Neural progenitor cell (in vitro differentiated cells): ENCODE measurements around the gene FAM219B. TPM values are rescaled to one million over a fixed set of nuclear protein-coding genes. Genes with fewer than 3 reads are reported as not detected.

Experiments used
- DNase-seq: peaks from one replicate; pipeline ENCODE4 v3.0.0-alpha.2; 2016; ENCODE audit warnings: low spot score
- H2AFZ ChIP-seq: fragments of 200-600 bp; sonication (generic); replicated peaks from 2 replicates; pipeline ENCODE4 v1.6.1; 2016; ENCODE audit warnings: antibody characterized with exemption
- H3F3A ChIP-seq: fragments of 200-600 bp; sonication (generic); 2 replicates; pipeline ENCODE4 v1.6.1; 2016; ENCODE audit warnings: antibody characterized with exemption, low read depth
- H3K27ac ChIP-seq: fragments of 200-600 bp; sonication (generic); 2 replicates; pipeline ENCODE4 v1.5.1; 2016; ENCODE audit warnings: mild to moderate bottlenecking
- H3K27me3 ChIP-seq: fragments of 200-600 bp; sonication (generic); 2 replicates; pipeline ENCODE4 v1.6.1; 2016; ENCODE audit warnings: mild to moderate bottlenecking, moderate library complexity
- H3K36me3 ChIP-seq: fragments of 200-600 bp; sonication (generic); 2 replicates; pipeline ENCODE4 v1.5.1; 2016
- H3K4me1 ChIP-seq: fragments of 200-600 bp; sonication (generic); 2 replicates; pipeline ENCODE4 v1.6.1; 2016; ENCODE audit warnings: mixed run types
- H3K4me2 ChIP-seq: fragments of 200-600 bp; sonication (generic); 2 replicates; pipeline ENCODE4 v1.6.1; 2016
- H3K4me3 ChIP-seq: fragments of 200-600 bp; sonication (generic); 2 replicates; pipeline ENCODE4 v1.5.1; 2016
- H3K79me2 ChIP-seq: fragments of 200-600 bp; sonication (generic); 2 replicates; pipeline ENCODE4 v1.6.1; 2016; ENCODE audit warnings: low read depth
- H3K9ac ChIP-seq: fragments of 200-600 bp; sonication (generic); 2 replicates; pipeline ENCODE4 v1.6.1; 2016
- H3K9me3 ChIP-seq: fragments of 200-600 bp; sonication (generic); 2 replicates; pipeline ENCODE4 v1.5.1; 2016; ENCODE audit warnings: low read depth
- H4K20me1 ChIP-seq: fragments of 200-600 bp; sonication (generic); 2 replicates; pipeline ENCODE4 v1.6.1; 2016; ENCODE audit warnings: low read depth
- H3K27ac Mint-ChIP-seq: 3 replicates; pipeline ENCODE4 v1.8.0; 2021; ENCODE audit warnings: mixed read lengths
- H3K27me3 Mint-ChIP-seq: 2 replicates; pipeline ENCODE4 v1.8.0; 2022; ENCODE audit warnings: low read depth, mild to moderate bottlenecking, inconsistent platforms, moderate library complexity, mixed read lengths; ENCODE audit not compliant: insufficient read depth
- H3K36me3 Mint-ChIP-seq: 3 replicates; pipeline ENCODE4 v1.8.0; 2021; ENCODE audit warnings: mixed read lengths
- H3K4me1 Mint-ChIP-seq: 3 replicates; pipeline ENCODE4 v1.8.0; 2021; ENCODE audit warnings: mixed read lengths
- H3K4me3 Mint-ChIP-seq: 3 replicates; pipeline ENCODE4 v1.8.0; 2021; ENCODE audit warnings: mild to moderate bottlenecking, moderate library complexity, mixed read lengths
- H3K9me3 Mint-ChIP-seq: 3 replicates; pipeline ENCODE4 v1.8.0; 2020; ENCODE audit warnings: mixed read lengths
- EZH2 ChIP-seq: fragments of 200-600 bp; sonication (generic); IDR thresholded peaks from 2 replicates; pipeline ENCODE4 v1.6.1; 2017; ENCODE audit warnings: antibody characterized with exemption, mild to moderate bottlenecking, moderate library complexity
- EZH2phosphoT487 ChIP-seq: fragments of 200-600 bp; sonication (generic); IDR thresholded peaks from 2 replicates; pipeline ENCODE4 v1.6.1; 2017; ENCODE audit warnings: antibody characterized with exemption
- total RNA-seq: library from RNA; depleted of rRNA; stranded (reverse); fragments of >200 nt; gene quantifications from 2 replicates; pipeline ENCODE4 v1.2.3, GENCODE V29; 2015; ENCODE audit warnings: low replicate concordance
- TF ChIP-seq, protein P1 (sequence below): fragments of 200-600 bp; sonication (generic); IDR thresholded peaks from 2 replicates; pipeline ENCODE4 v1.5.1; 2017; ENCODE audit warnings: antibody characterized with exemption, mild to moderate bottlenecking

The FAM219B gene
- total RNA-seq, 1 donor from 2014 or later = 120 TPM

DNA sequence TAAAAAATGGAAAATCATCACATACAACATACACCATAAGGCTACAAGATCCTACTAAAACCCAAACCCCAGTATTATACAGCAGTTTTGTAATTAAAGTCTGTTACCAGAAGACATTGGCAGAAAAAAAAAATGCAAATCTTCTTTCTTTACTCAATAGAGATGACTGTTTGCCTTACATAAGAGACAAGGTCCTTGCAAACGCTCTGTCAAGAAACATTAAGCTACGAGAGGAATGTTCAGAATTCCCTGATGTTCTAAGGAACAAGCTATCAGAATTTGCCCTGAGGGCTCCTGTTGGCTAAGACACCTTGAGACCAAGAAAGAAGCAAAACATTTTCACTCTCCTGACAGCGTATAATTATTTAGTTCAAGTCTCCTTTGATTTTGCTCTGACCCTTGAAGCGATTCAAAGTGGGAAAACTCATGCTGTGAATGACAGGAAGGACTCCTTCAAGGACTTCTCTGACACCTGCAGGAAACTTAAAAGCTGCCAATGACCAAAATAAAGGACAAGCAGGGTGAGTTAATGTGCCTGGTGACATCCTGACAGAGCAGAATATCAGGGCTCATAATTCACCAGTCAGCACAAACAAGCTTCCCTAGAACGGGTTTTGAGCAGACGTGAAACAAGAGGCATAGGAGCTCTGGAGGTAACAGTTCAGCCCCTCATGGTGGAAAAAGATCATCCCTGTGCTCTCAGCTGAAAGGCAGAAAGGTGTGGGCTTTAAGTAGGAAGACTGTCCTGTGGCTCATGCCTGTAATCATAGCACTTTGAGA lies 36.0 kb downstream of the FAM219B start:
- H3K79me2 ChIP-seq = peaks cover 66% of the 10 kb centered on the region
- Mint-ChIP-seq H3K4me3 (peak overlapping the region; percentile 67), H3K27me3 (peaks cover 5% of the 10 kb centered on the region), H3K36me3 (peaks cover 22% of the 10 kb centered on the region), H3K4me1 (peaks cover 29% of the 10 kb centered on the region), H3K9me3 (peaks cover 6% of the 10 kb centered on the region), H3K27ac (no peak overlapping the region)
- peaks cover 4% of the 10 kb centered on the region for H3K4me1 ChIP-seq
- no peaks in the 10 kb centered on the region for H3K36me3 ChIP-seq
- no peak for DNase-seq
- peaks cover 32% of the 10 kb centered on the region for H4K20me1 ChIP-seq
- no peaks in the 10 kb centered on the region for H3K27me3 ChIP-seq
- H3K9ac ChIP-seq = no peak overlapping the region
- TF ChIP-seq, protein P1, sequence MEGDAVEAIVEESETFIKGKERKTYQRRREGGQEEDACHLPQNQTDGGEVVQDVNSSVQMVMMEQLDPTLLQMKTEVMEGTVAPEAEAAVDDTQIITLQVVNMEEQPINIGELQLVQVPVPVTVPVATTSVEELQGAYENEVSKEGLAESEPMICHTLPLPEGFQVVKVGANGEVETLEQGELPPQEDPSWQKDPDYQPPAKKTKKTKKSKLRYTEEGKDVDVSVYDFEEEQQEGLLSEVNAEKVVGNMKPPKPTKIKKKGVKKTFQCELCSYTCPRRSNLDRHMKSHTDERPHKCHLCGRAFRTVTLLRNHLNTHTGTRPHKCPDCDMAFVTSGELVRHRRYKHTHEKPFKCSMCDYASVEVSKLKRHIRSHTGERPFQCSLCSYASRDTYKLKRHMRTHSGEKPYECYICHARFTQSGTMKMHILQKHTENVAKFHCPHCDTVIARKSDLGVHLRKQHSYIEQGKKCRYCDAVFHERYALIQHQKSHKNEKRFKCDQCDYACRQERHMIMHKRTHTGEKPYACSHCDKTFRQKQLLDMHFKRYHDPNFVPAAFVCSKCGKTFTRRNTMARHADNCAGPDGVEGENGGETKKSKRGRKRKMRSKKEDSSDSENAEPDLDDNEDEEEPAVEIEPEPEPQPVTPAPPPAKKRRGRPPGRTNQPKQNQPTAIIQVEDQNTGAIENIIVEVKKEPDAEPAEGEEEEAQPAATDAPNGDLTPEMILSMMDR = no peak
- TF ChIP-seq EZH2phosphoT487 = no peak
- TF ChIP-seq EZH2 = no peak
- no peak overlapping the region for H3K4me2 ChIP-seq
- no peak overlapping the region for H3K4me3 ChIP-seq
- H3F3A ChIP-seq = peaks cover 6% of the 10 kb centered on the region
- H3K9me3 ChIP-seq = no peaks in the 10 kb centered on the region
- no peak overlapping the region for H2AFZ ChIP-seq
- H3K27ac ChIP-seq = no peak overlapping the region

DNA sequence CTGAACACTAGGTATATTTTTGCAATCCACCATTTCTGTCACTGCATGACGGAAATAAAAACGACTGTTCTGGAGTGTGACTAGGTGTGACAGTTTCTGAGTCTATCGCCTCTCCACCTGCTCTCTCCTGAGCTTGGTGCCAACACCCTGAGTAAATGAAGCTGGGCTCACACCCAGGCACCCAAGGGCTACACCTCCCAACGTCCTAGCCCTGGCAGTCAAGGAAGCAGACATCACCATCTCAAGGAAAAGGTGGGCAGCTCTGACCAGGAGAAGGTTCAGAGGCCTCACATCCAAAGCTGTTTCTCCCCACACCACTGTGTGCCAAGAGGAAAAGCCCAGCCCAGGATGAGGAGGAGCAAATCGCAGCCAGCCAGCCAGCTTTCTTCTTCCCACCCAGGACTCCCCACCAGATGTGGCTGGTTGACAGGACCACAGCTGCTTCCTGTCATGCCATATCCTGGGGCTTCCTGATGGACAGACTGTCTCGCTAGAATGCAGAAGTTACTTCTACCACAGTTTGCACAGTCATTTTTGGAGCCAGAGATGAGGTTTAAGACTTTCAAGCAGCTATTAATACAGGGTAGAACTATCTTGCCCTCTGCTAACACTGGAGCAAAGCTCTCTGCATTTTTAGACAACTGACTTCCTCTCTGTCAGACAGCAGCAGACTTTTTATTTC lies 36.8 kb downstream of the FAM219B start:
- Mint-ChIP-seq H3K36me3 (peaks cover 22% of the 10 kb centered on the region), H3K4me1 (peaks cover 29% of the 10 kb centered on the region), H3K4me3 (no peak overlapping the region), H3K9me3 (peaks cover 6% of the 10 kb centered on the region), H3K27me3 (peaks cover 5% of the 10 kb centered on the region), H3K27ac (no peak overlapping the region)
- TF ChIP-seq EZH2 (no peak), EZH2phosphoT487 (no peak)
- TF ChIP-seq, protein P1 = no peak
- Histone ChIP-seq H2AFZ (no peak overlapping the region), H3K4me2 (no peak overlapping the region), H4K20me1 (peaks cover 32% of the 10 kb centered on the region), H3K4me1 (peaks cover 4% of the 10 kb centered on the region), H3K36me3 (no peaks in the 10 kb centered on the region), H3K9ac (no peak overlapping the region), H3K79me2 (peaks cover 66% of the 10 kb centered on the region), H3K9me3 (no peaks in the 10 kb centered on the region), H3F3A (peaks cover 6% of the 10 kb centered on the region), H3K27ac (no peak overlapping the region), H3K27me3 (no peaks in the 10 kb centered on the region), H3K4me3 (no peak overlapping the region)
- DNase-seq = no peak

DNA sequence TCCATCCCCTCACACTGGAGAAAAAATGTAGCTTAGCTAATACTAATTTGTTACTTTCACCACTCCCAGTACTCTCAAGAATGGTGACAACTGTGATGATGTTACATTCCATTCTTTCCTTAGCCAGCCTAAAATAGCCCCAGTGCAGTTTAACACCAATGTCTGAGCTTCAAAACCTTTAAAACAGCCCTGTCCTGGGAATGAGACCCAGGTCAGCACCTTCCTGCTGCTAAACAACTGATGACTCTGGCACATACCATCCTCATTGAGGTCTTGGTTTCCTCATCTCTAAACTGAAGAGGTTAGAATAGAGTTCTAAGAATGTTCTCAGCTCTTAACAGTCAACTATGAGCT lies 37.3 kb downstream of the FAM219B start:
- Histone ChIP-seq H3K4me3 (no peak overlapping the region), H3K79me2 (peaks cover 69% of the 10 kb centered on the region), H2AFZ (no peak overlapping the region), H3K36me3 (no peaks in the 10 kb centered on the region), H4K20me1 (peaks cover 32% of the 10 kb centered on the region), H3K4me2 (no peak overlapping the region), H3K27me3 (no peaks in the 10 kb centered on the region), H3K4me1 (peaks cover 4% of the 10 kb centered on the region), H3K9ac (no peak overlapping the region), H3K27ac (no peak overlapping the region), H3F3A (peaks cover 6% of the 10 kb centered on the region), H3K9me3 (no peaks in the 10 kb centered on the region)
- no peak overlapping the region for H3K27ac Mint-ChIP-seq
- H3K9me3 Mint-ChIP-seq = peaks cover 6% of the 10 kb centered on the region
- DNase-seq = no peak
- no peak overlapping the region for H3K4me3 Mint-ChIP-seq
- H3K4me1 Mint-ChIP-seq = peaks cover 29% of the 10 kb centered on the region
- H3K27me3 Mint-ChIP-seq = peaks cover 5% of the 10 kb centered on the region
- H3K36me3 Mint-ChIP-seq = peaks cover 24% of the 10 kb centered on the region
- no peak for TF ChIP-seq EZH2phosphoT487
- no peak for TF ChIP-seq EZH2
- TF ChIP-seq, protein P1 = no peak
